CD1c-positive myeloid dendritic cell (primary cell): ENCODE data around the gene CR1L.
A peak's percentile ranks its signal among the peaks of the same experiment; 100 is the strongest.
"Not testable (repeated sequence)": the region's sequence is repeated elsewhere in the genome, so short reads cannot be mapped to it uniquely, and the experiment has no call there.

Experiments
- DNase-seq: peaks from one replicate; pipeline ENCODE4 v3.0.0-alpha.2; 2016; ENCODE audit errors: extremely low spot score

Gene CR1L

GRCh38 chr1:207646171-207646570, 1.2 kb downstream of the CR1L start:
- no peak for DNase-seq

GRCh38 chr1:207646944-207647579, 2.1 kb downstream of the CR1L start:
- DNase-seq: no peak

- DNase-seq: no peak
Observed at GRCh38 chr1:207647671-207648333, 2.9 kb downstream of the CR1L start.

GRCh38 chr1:207648334-207649209, 3.6 kb downstream of the CR1L start:
- no peak for DNase-seq

- no peak for DNase-seq
Observed at GRCh38 chr1:207649210-207649753, 4.3 kb downstream of the CR1L start.

GRCh38 chr1:207649865-207650580, 5.1 kb downstream of the CR1L start:
- no peak for DNase-seq

- no peak for DNase-seq
Observed at GRCh38 chr1:207651583-207651982, 6.7 kb downstream of the CR1L start.

GRCh38 chr1:207654320-207654719, 9.4 kb downstream of the CR1L start:
- DNase-seq: no peak

GRCh38 chr1:207658408-207658807, 13.5 kb downstream of the CR1L start:
- DNase-seq: no peak

- no peak for DNase-seq
Observed at GRCh38 chr1:207658904-207659485, 14.1 kb downstream of the CR1L start.

GRCh38 chr1:207659545-207660153, 14.7 kb downstream of the CR1L start:
- DNase-seq: no peak

- not testable (repeated sequence) for DNase-seq
Observed at GRCh38 chr1:207661420-207661819, 16.5 kb downstream of the CR1L start.

- DNase-seq: no peak
Observed at GRCh38 chr1:207666342-207666741, 21.4 kb downstream of the CR1L start.

- no peak for DNase-seq
Observed at GRCh38 chr1:207669528-207670009, 24.6 kb downstream of the CR1L start.

GRCh38 chr1:207670192-207670591, 25.3 kb downstream of the CR1L start:
- no peak for DNase-seq

GRCh38 chr1:207670997-207671396, 26.1 kb downstream of the CR1L start:
- DNase-seq: no peak

GRCh38 chr1:207672522-207673130, 27.7 kb downstream of the CR1L start:
- DNase-seq: peak; percentile 9

- no peak for DNase-seq
Observed at GRCh38 chr1:207673399-207673798, 28.5 kb downstream of the CR1L start.

- no peak for DNase-seq
Observed at GRCh38 chr1:207676153-207676552, 31.2 kb downstream of the CR1L start.
